K562 (cell line): Measurements from ENCODE around the gene SP6. TPM values are rescaled to one million over a fixed set of nuclear protein-coding genes. Genes with fewer than 3 reads are reported as not detected.

Source experiments
- ATF1 ChIP-seq, 2 experiments: fragments of 450-650 bp in 1 of 2; IDR thresholded peaks; 2 replicates each; pipeline ENCODE4 v1.6.1; 2016; ENCODE audit warnings: missing compliant biosample characterization in 1 of 2, missing genetic modification characterization in 1 of 2
- CBFA2T2 ChIP-seq: fragments of 450-650 bp; conservative IDR thresholded peaks from 2 replicates; pipeline ENCODE4 v1.6.1; 2017; ENCODE audit warnings: mild to moderate bottlenecking
- E2F6 ChIP-seq, 2 experiments: IDR thresholded peaks; 2 replicates each; pipeline ENCODE4 v1.6.1; 2011; ENCODE audit warnings: borderline replicate concordance in 1 of 2, control low read depth in 1 of 2, low read depth in 1 of 2, low read length in 1 of 2, mild to moderate bottlenecking in 1 of 2, mixed read lengths in 1 of 2, moderate library complexity in 1 of 2; ENCODE audit not compliant: insufficient read depth in 1 of 2, insufficient read length in 1 of 2, poor library complexity in 1 of 2, severe bottlenecking in 1 of 2; ENCODE audit errors: extremely low read depth in 1 of 2
- GATA2 ChIP-seq: sonication (generic); formaldehyde crosslinking; IDR thresholded peaks from 2 replicates; pipeline ENCODE4 v1.4.0; 2020; ENCODE audit warnings: mild to moderate bottlenecking, missing genetic modification reagents
- GTF2A2 ChIP-seq: IDR thresholded peaks from 2 replicates; pipeline ENCODE4 v1.6.1; 2016; ENCODE audit warnings: mild to moderate bottlenecking, missing genetic modification characterization, missing compliant biosample characterization
- LCOR ChIP-seq: sonication (generic); formaldehyde crosslinking; IDR thresholded peaks from 2 replicates; pipeline ENCODE4 v1.8.0; 2022; ENCODE audit warnings: mild to moderate bottlenecking, missing genetic modification reagents
- PPARD ChIP-seq: fragments of 250-450 bp; sonication (Bioruptor Pico); IDR thresholded peaks from 2 replicates; pipeline ENCODE4 v1.8.0; 2022; ENCODE audit warnings: inconsistent platforms, mild to moderate bottlenecking, moderate library complexity
- RUNX1 ChIP-seq: sonication (generic); IDR thresholded peaks from 2 replicates; pipeline ENCODE4 v1.6.1; 2016; ENCODE audit warnings: antibody characterized with exemption, low read depth
- SAP30 ChIP-seq: fragments of 200-600 bp; sonication (generic); IDR thresholded peaks from 2 replicates; pipeline ENCODE4 v1.6.1; 2012; ENCODE audit warnings: borderline replicate concordance, low read depth, mild to moderate bottlenecking, moderate library complexity, low read length, control low read depth, inconsistent platforms; ENCODE audit not compliant: insufficient read depth, poor library complexity, severe bottlenecking
- SMARCA4 ChIP-seq: fragments of 450-650 bp; IDR thresholded peaks from 2 replicates; pipeline ENCODE4 v1.6.1; 2016
- TSC22D4 ChIP-seq: fragments of 450-650 bp; IDR thresholded peaks from 2 replicates; pipeline ENCODE4 v1.6.1; 2016; ENCODE audit warnings: missing genetic modification characterization, missing biosample characterization, control low read depth
- ZBTB34 ChIP-seq: fragments of 250-450 bp; sonication (Bioruptor Pico); IDR thresholded peaks from 2 replicates; pipeline ENCODE4 v1.8.0; 2021; ENCODE audit warnings: mild to moderate bottlenecking, moderate library complexity
- ZKSCAN8 ChIP-seq: fragments of 200-800 bp; sonication (Bioruptor generic); IDR thresholded peaks from 2 replicates; pipeline ENCODE4 v1.6.1; 2016; ENCODE audit warnings: missing genetic modification characterization, missing compliant biosample characterization
- polyA plus RNA-seq, 8 experiments: library from polyadenylated mRNA; depleted of rRNA in 4 of 8; stranded (reverse) in 5 of 8; unstranded in 3 of 8; fragments of >200 nt; fragmentation: Nextera tagmentation in 2 of 8; fragmentation: Illumina TruSeq in 1 of 8; extraction: Ambion mirVana in 2 of 8; extraction: Trizol in 1 of 8; gene quantifications; 2 replicates each; pipeline versions ENCODE4 v1.2.1 to v1.2.3, GENCODE V29; 2011 to 2014; ENCODE audit warnings: inconsistent platforms in 1 of 8, missing spikeins in 1 of 8
- total RNA-seq, 7 experiments: library from RNA; depleted of rRNA in 6 of 7; stranded (reverse); fragments of >200 nt in 6 of 7; fragmentation: Illumina TruSeq in 2 of 7; extraction: Trizol in 2 of 7; gene quantifications; 2 replicates each; pipeline versions ENCODE4 v1.2.1 to v1.2.3, GENCODE V29; 2011 to 2021; ENCODE audit warnings: low replicate concordance in 1 of 7
- TF ChIP-seq, protein P1 (sequence below): sonication (generic); formaldehyde crosslinking; IDR thresholded peaks from 2 replicates; pipeline ENCODE4 v1.8.1; 2023; ENCODE audit warnings: missing genetic modification reagents, mild to moderate bottlenecking, borderline replicate concordance
- TF ChIP-seq, protein P2 (sequence below): IDR thresholded peaks from 2 replicates; pipeline ENCODE4 v1.6.1; 2016; ENCODE audit warnings: missing genetic modification characterization, missing compliant biosample characterization
- TF ChIP-seq, protein P3 (sequence below), 2 experiments: fragments of 250-450 bp in 1 of 2; fragments of 450-650 bp in 1 of 2; sonication (Bioruptor Pico) in 1 of 2; IDR thresholded peaks; 2 replicates each; pipeline versions ENCODE4 v1.6.1 to v1.8.0; 2016 to 2021; ENCODE audit warnings: mild to moderate bottlenecking in 2 of 2, moderate library complexity in 2 of 2, missing compliant biosample characterization in 1 of 2, missing genetic modification characterization in 1 of 2

The SP6 gene
- total and polyA plus RNA-seq, 9 of the 15 experiments (the other 6 are each of a cell fraction or from before 2014, with no cell fraction given), result 0.11 to 7.9 (median 2.2) TPM

GRCh38 chr17:47867813-47868533 is 17.0 kb upstream of the SP6 start (continued):
- no peak for TF ChIP-seq TSC22D4 (tag)
- TF ChIP-seq CBFA2T2, result no peak
- TF ChIP-seq, protein P1, sequence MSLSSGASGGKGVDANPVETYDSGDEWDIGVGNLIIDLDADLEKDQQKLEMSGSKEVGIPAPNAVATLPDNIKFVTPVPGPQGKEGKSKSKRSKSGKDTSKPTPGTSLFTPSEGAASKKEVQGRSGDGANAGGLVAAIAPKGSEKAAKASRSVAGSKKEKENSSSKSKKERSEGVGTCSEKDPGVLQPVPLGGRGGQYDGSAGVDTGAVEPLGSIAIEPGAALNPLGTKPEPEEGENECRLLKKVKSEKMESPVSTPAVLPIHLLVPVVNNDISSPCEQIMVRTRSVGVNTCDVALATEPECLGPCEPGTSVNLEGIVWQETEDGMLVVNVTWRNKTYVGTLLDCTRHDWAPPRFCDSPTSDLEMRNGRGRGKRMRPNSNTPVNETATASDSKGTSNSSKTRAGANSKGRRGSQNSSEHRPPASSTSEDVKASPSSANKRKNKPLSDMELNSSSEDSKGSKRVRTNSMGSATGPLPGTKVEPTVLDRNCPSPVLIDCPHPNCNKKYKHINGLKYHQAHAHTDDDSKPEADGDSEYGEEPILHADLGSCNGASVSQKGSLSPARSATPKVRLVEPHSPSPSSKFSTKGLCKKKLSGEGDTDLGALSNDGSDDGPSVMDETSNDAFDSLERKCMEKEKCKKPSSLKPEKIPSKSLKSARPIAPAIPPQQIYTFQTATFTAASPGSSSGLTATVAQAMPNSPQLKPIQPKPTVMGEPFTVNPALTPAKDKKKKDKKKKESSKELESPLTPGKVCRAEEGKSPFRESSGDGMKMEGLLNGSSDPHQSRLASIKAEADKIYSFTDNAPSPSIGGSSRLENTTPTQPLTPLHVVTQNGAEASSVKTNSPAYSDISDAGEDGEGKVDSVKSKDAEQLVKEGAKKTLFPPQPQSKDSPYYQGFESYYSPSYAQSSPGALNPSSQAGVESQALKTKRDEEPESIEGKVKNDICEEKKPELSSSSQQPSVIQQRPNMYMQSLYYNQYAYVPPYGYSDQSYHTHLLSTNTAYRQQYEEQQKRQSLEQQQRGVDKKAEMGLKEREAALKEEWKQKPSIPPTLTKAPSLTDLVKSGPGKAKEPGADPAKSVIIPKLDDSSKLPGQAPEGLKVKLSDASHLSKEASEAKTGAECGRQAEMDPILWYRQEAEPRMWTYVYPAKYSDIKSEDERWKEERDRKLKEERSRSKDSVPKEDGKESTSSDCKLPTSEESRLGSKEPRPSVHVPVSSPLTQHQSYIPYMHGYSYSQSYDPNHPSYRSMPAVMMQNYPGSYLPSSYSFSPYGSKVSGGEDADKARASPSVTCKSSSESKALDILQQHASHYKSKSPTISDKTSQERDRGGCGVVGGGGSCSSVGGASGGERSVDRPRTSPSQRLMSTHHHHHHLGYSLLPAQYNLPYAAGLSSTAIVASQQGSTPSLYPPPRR, result no peak
- TF ChIP-seq GTF2A2 (tag), result no peak
- no peak for TF ChIP-seq ATF1 (CRISPR knock-in tag; IDR thresholded peaks at IDR 0.05)
- no peak for TF ChIP-seq ATF1 (tag; IDR thresholded peaks at IDR 0.05)
- no peak for TF ChIP-seq ZKSCAN8 (CRISPR knock-in tag)
- no peak for TF ChIP-seq GATA2 (CRISPR knock-in tag)
- TF ChIP-seq E2F6 (IDR thresholded peaks at IDR 0.05; ENCODE audit: borderline replicate concordance in 1 of 2, extremely low read depth in 1 of 2, insufficient read depth in 1 of 2, insufficient read length in 1 of 2, low read depth in 1 of 2, low read length in 1 of 2, poor library complexity in 1 of 2, severe bottlenecking in 1 of 2), result peak; percentile 77 to 88
- no peak for TF ChIP-seq PPARD (CRISPR knock-in tag)
- TF ChIP-seq, protein P2, sequence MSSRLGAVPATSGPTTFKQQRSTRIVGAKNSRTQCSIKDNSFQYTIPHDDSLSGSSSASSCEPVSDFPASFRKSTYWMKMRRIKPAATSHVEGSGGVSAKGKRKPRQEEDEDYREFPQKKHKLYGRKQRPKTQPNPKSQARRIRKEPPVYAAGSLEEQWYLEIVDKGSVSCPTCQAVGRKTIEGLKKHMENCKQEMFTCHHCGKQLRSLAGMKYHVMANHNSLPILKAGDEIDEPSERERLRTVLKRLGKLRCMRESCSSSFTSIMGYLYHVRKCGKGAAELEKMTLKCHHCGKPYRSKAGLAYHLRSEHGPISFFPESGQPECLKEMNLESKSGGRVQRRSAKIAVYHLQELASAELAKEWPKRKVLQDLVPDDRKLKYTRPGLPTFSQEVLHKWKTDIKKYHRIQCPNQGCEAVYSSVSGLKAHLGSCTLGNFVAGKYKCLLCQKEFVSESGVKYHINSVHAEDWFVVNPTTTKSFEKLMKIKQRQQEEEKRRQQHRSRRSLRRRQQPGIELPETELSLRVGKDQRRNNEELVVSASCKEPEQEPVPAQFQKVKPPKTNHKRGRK (tag), result no peak
- no peak for TF ChIP-seq SAP30
- TF ChIP-seq, protein P3, sequence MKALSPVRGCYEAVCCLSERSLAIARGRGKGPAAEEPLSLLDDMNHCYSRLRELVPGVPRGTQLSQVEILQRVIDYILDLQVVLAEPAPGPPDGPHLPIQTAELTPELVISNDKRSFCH (CRISPR knock-in tag; IDR thresholded peaks at IDR 0.05), result no peak
- TF ChIP-seq, protein P3 (tag; IDR thresholded peaks at IDR 0.05), result 0 out of 2 replicates have a peak, but pooled peaks have one; percentile 11
- no peak for TF ChIP-seq LCOR (CRISPR knock-in tag)
- no peak for TF ChIP-seq SMARCA4
- TF ChIP-seq ZBTB34 (CRISPR knock-in tag), result no peak
- no peak for TF ChIP-seq RUNX1
